NCI-H2227 (cell line): Measurements from ENCODE around the gene RASGRF2.
"Not testable (repeated sequence)": the region's sequence is repeated elsewhere in the genome, so short reads cannot be mapped to it uniquely, and the experiment has no call there.

ENCODE experiments used
- DNase-seq: peaks from one replicate; lab custom pipeline; 2025; ENCODE audit not compliant: unreplicated experiment; lab: John Stamatoyannopoulos, UW

RASGRF2 gene

GRCh38 chr5:81265101-81265500 lies 304.9 kb downstream of the RASGRF2 start:
- no peak for DNase-seq

GRCh38 chr5:81268521-81269196 lies 308.5 kb downstream of the RASGRF2 start:
- DNase-seq: no peak

- DNase-seq: no peak
Measured at GRCh38 chr5:81269751-81270393, 309.7 kb downstream of the RASGRF2 start.

- DNase-seq: not testable (repeated sequence)
Measured at GRCh38 chr5:81270394-81271027, 310.3 kb downstream of the RASGRF2 start.
